H9 (cell line): Measurements from ENCODE around the gene FXN. TPM values are rescaled to one million over a fixed set of nuclear protein-coding genes. Genes with fewer than 3 reads are reported as not detected.

Experiments
- DNase-seq: peaks from one replicate; pipeline ENCODE4 v3.0.0-alpha.2; 2017
- H2AFZ ChIP-seq: one replicate; pipeline ENCODE4 v1.6.1; 2013; ENCODE audit warnings: mild to moderate bottlenecking, low read length, control low read depth, moderate library complexity
- H2AK5ac ChIP-seq: 2 replicates; pipeline ENCODE4 v1.6.1; 2013; ENCODE audit warnings: low read length, control low read depth, mixed read lengths; ENCODE audit not compliant: insufficient read length
- H2BK120ac ChIP-seq: one replicate; pipeline ENCODE4 v1.6.1; 2013; ENCODE audit warnings: low read depth, mild to moderate bottlenecking, low read length, control low read depth, inconsistent platforms; ENCODE audit not compliant: poor library complexity, severe bottlenecking
- H2BK12ac ChIP-seq: 2 replicates; pipeline ENCODE4 v1.6.1; 2013; ENCODE audit warnings: low read length, control low read depth, mixed read lengths, low read depth; ENCODE audit not compliant: insufficient read length
- H2BK15ac ChIP-seq: 2 replicates; pipeline ENCODE4 v1.6.1; 2013; ENCODE audit warnings: low read depth, low read length, control low read depth
- H2BK20ac ChIP-seq: one replicate; pipeline ENCODE4 v1.6.1; 2013; ENCODE audit warnings: low read depth, mild to moderate bottlenecking, low read length, control low read depth, inconsistent platforms; ENCODE audit not compliant: poor library complexity, severe bottlenecking
- H2BK5ac ChIP-seq: 2 replicates; pipeline ENCODE4 v1.6.1; 2013; ENCODE audit warnings: low read length, control low read depth, mixed read lengths; ENCODE audit not compliant: insufficient read length
- H3K14ac ChIP-seq: 2 replicates; pipeline ENCODE4 v1.6.1; 2013; ENCODE audit warnings: low read length, control low read depth; ENCODE audit not compliant: insufficient read depth
- H3K18ac ChIP-seq: 2 replicates; pipeline ENCODE4 v1.6.1; 2013; ENCODE audit warnings: low read depth, mild to moderate bottlenecking, mixed read lengths, low read length, control low read depth; ENCODE audit not compliant: insufficient read length
- H3K23ac ChIP-seq: 2 replicates; pipeline ENCODE4 v1.6.1; 2013; ENCODE audit warnings: low read length, control low read depth, mixed read lengths, low read depth; ENCODE audit not compliant: insufficient read length
- H3K23me2 ChIP-seq: 2 replicates; pipeline ENCODE4 v1.6.1; 2013; ENCODE audit warnings: low read depth, mild to moderate bottlenecking, mixed read lengths, low read length, control low read depth; ENCODE audit not compliant: insufficient read length, poor library complexity, severe bottlenecking
- H3K27ac ChIP-seq: 2 replicates; pipeline ENCODE4 v1.5.1; 2013; ENCODE audit warnings: low read length, control low read depth, mixed read lengths, low read depth; ENCODE audit not compliant: insufficient read length
- H3K27me3 ChIP-seq: 2 replicates; pipeline ENCODE4 v1.6.1; 2013; ENCODE audit warnings: low read length, control low read depth, inconsistent platforms; ENCODE audit not compliant: insufficient read depth
- H3K4ac ChIP-seq: 2 replicates; pipeline ENCODE4 v1.6.1; 2013; ENCODE audit warnings: low read depth, mild to moderate bottlenecking, control low read depth, inconsistent platforms, low read length, moderate library complexity
- H3K4me1 ChIP-seq: 2 replicates; pipeline ENCODE4 v1.6.1; 2013; ENCODE audit warnings: low read length, control low read depth, inconsistent platforms; ENCODE audit not compliant: insufficient read depth
- H3K4me2 ChIP-seq: 2 replicates; pipeline ENCODE4 v1.6.1; 2013; ENCODE audit warnings: low read length, control low read depth, mixed read lengths; ENCODE audit not compliant: insufficient read length, insufficient read depth
- H3K56ac ChIP-seq: 2 replicates; pipeline ENCODE4 v1.6.1; 2013; ENCODE audit warnings: low read depth, mild to moderate bottlenecking, mixed read lengths, low read length, control low read depth; ENCODE audit not compliant: insufficient read length
- H3K79me1 ChIP-seq: 2 replicates; pipeline ENCODE4 v1.6.1; 2013; ENCODE audit warnings: low read depth, mild to moderate bottlenecking, moderate library complexity, low read length, control low read depth, inconsistent platforms; ENCODE audit not compliant: insufficient read depth, poor library complexity, severe bottlenecking
- H3K79me2 ChIP-seq: 2 replicates; pipeline ENCODE4 v1.6.1; 2013; ENCODE audit warnings: low read length, control low read depth, inconsistent platforms; ENCODE audit not compliant: insufficient read depth
- H3K9ac ChIP-seq: 2 replicates; pipeline ENCODE4 v1.6.1; 2013; ENCODE audit warnings: low read length, control low read depth, mixed read lengths; ENCODE audit not compliant: insufficient read length; ENCODE audit errors: extremely low read depth
- H3K9me3 ChIP-seq: one replicate; pipeline ENCODE4 v1.6.1; 2013; ENCODE audit warnings: low read depth, low read length, inconsistent platforms; ENCODE audit not compliant: control insufficient read depth
- H3T11ph ChIP-seq: one replicate; pipeline ENCODE4 v1.6.1; 2013; ENCODE audit warnings: mild to moderate bottlenecking, low read length, control low read depth, inconsistent platforms
- H4K20me1 ChIP-seq: one replicate; pipeline ENCODE4 v1.6.1; 2013; ENCODE audit not compliant: control insufficient read depth, insufficient read length, insufficient read depth
- H4K5ac ChIP-seq: 2 replicates; pipeline ENCODE4 v1.6.1; 2013; ENCODE audit warnings: low read depth, mild to moderate bottlenecking, mixed read lengths, low read length, control low read depth; ENCODE audit not compliant: insufficient read length
- H4K8ac ChIP-seq: replicated peaks from 2 replicates; pipeline ENCODE4 v1.6.1; 2013; ENCODE audit warnings: low read length, control low read depth, mixed read lengths, low read depth; ENCODE audit not compliant: insufficient read length
- H4K91ac ChIP-seq: 2 replicates; pipeline ENCODE4 v1.6.1; 2013; ENCODE audit warnings: low read depth, mild to moderate bottlenecking, moderate library complexity, mixed read lengths, low read length, control low read depth; ENCODE audit not compliant: insufficient read length
- H3K27ac Mint-ChIP-seq, 3 experiments: 2 replicates in 2 of 3; 3 replicates in 1 of 3; pipeline ENCODE4 v1.8.0; 2020 to 2021; ENCODE audit warnings: mixed read lengths in 3 of 3, mild to moderate bottlenecking in 1 of 3, moderate library complexity in 1 of 3
- H3K27me3 Mint-ChIP-seq: 2 replicates; pipeline ENCODE4 v1.8.0; 2021; ENCODE audit warnings: low read depth, mild to moderate bottlenecking, moderate library complexity, mixed read lengths
- H3K36me3 Mint-ChIP-seq, 3 experiments: 2 replicates in 2 of 3; 3 replicates in 1 of 3; pipeline ENCODE4 v1.8.0; 2020 to 2021; ENCODE audit warnings: low read depth in 3 of 3, mixed read lengths in 3 of 3; ENCODE audit not compliant: insufficient read depth in 1 of 3
- H3K4me1 Mint-ChIP-seq, 2 experiments: 2 replicates each; pipeline ENCODE4 v1.8.0; 2020; ENCODE audit warnings: mixed read lengths in 2 of 2
- H3K4me3 Mint-ChIP-seq, 2 experiments: 2 replicates in 1 of 2; 3 replicates in 1 of 2; pipeline ENCODE4 v1.8.0; 2020 to 2021; ENCODE audit warnings: mild to moderate bottlenecking in 2 of 2, mixed read lengths in 2 of 2, moderate library complexity in 1 of 2
- H3K9me3 Mint-ChIP-seq, 2 experiments: 2 replicates in 1 of 2; 3 replicates in 1 of 2; pipeline ENCODE4 v1.8.0; 2020; ENCODE audit warnings: mild to moderate bottlenecking in 2 of 2, mixed read lengths in 2 of 2, moderate library complexity in 1 of 2
- WGBS: extraction: QIAGEN DNeasy Blood & Tissue Kit; methylation state at CpG from one replicate; pipeline ENCODE4 v1.1.7; 2013; ENCODE audit warnings: missing lambda C conversion rate, low lambda C conversion rate, mixed read lengths; ENCODE audit not compliant: insufficient read length; ENCODE audit errors: extremely low coverage; 5-methylcytosine and 5-hydroxymethylcytosine counted together
- total RNA-seq: library from RNA; stranded (reverse); gene quantifications from 2 replicates; pipeline ENCODE4 v1.2.1, GENCODE V29; 2021
- TF ChIP-seq, protein P1 (sequence below): fragments of 200-600 bp; sonication (generic); conservative IDR thresholded peaks from 3 replicates; pipeline ENCODE4 v1.8.0; 2021; ENCODE audit warnings: antibody characterized with exemption, mild to moderate bottlenecking

The FXN gene
- total RNA-seq, 1 experiment from 2014 or later = 34.4 TPM

DNA sequence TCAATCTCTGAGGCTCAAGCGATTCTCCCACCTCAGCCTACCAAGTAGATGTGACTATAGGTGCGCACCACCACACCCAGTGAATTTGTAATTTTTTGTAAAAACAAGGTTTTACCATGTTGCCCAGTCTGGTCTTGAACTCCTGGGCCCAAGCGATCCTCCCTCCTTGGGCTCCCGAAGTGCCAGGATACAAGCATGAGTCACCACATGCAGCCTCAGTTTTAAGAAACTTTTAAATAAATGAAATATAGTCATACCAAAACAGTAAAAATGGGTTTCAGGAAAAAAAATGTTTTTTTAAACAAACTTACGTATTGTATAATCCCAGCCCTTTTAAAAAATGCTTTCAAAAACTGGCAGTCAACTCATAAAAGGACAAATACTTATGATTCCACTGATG, 26.6 kb downstream of the FXN start:
- peaks cover 18 to 52% (median 37%) of the 10 kb centered on the region in 3 experiments for H3K36me3 Mint-ChIP-seq
- Histone ChIP-seq H2AK5ac (no peak overlapping the region), H2BK12ac (no peak overlapping the region), H2BK5ac (no peak overlapping the region), H3K14ac (no peak overlapping the region), H3K27me3 (no peaks in the 10 kb centered on the region), H2AFZ (no peak overlapping the region), H3K56ac (no peak overlapping the region), H4K5ac (no peak overlapping the region), H2BK15ac (no peak overlapping the region), H2BK120ac (no peak overlapping the region), H3K18ac (no peak overlapping the region), H3K4me2 (no peak overlapping the region), H3K27ac (no peak overlapping the region), H2BK20ac (no peak overlapping the region), H3K4ac (no peak overlapping the region), H3K79me1 (no peaks in the 10 kb centered on the region), H3K79me2 (no peaks in the 10 kb centered on the region; the same call in 1 of the 2 replicates), H3K9ac (no peak overlapping the region), H4K91ac (no peak overlapping the region), H3K23me2 (no peaks in the 10 kb centered on the region), H3K9me3 (no peaks in the 10 kb centered on the region), H4K8ac (no peak overlapping the region), H3K4me1 (peaks cover 12% of the 10 kb centered on the region), H3T11ph (no peak overlapping the region), H4K20me1 (no peaks in the 10 kb centered on the region), H3K23ac (no peak overlapping the region)
- H3K4me1 Mint-ChIP-seq = peaks cover 34 to 38% of the 10 kb centered on the region in 2 experiments
- no peak overlapping the region for H3K27ac Mint-ChIP-seq
- no CpG with 5 or more reads among the region's 5 CpGs for WGBS
- H3K9me3 Mint-ChIP-seq = no peaks in the 10 kb centered on the region
- H3K27me3 Mint-ChIP-seq = no peaks in the 10 kb centered on the region
- TF ChIP-seq, protein P1, sequence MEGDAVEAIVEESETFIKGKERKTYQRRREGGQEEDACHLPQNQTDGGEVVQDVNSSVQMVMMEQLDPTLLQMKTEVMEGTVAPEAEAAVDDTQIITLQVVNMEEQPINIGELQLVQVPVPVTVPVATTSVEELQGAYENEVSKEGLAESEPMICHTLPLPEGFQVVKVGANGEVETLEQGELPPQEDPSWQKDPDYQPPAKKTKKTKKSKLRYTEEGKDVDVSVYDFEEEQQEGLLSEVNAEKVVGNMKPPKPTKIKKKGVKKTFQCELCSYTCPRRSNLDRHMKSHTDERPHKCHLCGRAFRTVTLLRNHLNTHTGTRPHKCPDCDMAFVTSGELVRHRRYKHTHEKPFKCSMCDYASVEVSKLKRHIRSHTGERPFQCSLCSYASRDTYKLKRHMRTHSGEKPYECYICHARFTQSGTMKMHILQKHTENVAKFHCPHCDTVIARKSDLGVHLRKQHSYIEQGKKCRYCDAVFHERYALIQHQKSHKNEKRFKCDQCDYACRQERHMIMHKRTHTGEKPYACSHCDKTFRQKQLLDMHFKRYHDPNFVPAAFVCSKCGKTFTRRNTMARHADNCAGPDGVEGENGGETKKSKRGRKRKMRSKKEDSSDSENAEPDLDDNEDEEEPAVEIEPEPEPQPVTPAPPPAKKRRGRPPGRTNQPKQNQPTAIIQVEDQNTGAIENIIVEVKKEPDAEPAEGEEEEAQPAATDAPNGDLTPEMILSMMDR = no peak
- no peak overlapping the region for H3K4me3 Mint-ChIP-seq
- no peak for DNase-seq
